Upper lobe of left lung (tissue), 6 donors: ENCODE data around the gene CLDN5. TPM values are rescaled to one million over a fixed set of nuclear protein-coding genes. Genes with fewer than 3 reads are reported as not detected.

Experiments used
- ATAC-seq, 2 donors: fragments of 200-7000 bp; cut with Tn5 transposase; one replicate each; pipeline ENCODE4 v1.9.1; 2022; ENCODE audit warnings: mild to moderate bottlenecking in 2 of 2, moderate library complexity in 2 of 2; ENCODE audit not compliant: low FRiP score in 2 of 2
- DNase-seq, 2 donors: peaks; one replicate each; pipeline ENCODE4 v3.0.0-alpha.2; 2019 to 2020
- H3K27ac ChIP-seq, 4 donors: fragments of 200-600 bp; sonication (generic); one replicate each; pipeline ENCODE4 v1.5.1; 2016 to 2019
- H3K27me3 ChIP-seq, 4 donors: fragments of 200-600 bp; sonication (generic); one replicate each; pipeline ENCODE4 v1.5.1; 2017 to 2019
- H3K36me3 ChIP-seq, 4 donors: fragments of 200-600 bp; sonication (generic); one replicate each; pipeline ENCODE4 v1.5.1; 2016 to 2019
- H3K4me1 ChIP-seq, 4 donors: fragments of 200-600 bp; sonication (generic); one replicate each; pipeline ENCODE4 v1.5.1; 2018 to 2019
- H3K4me3 ChIP-seq, 4 donors: fragments of 200-600 bp; sonication (generic); one replicate each; pipeline ENCODE4 v1.5.1; 2017 to 2019; ENCODE audit warnings: mild to moderate bottlenecking in 2 of 4, moderate library complexity in 1 of 4
- H3K9me3 ChIP-seq, 4 donors: fragments of 200-600 bp; sonication (generic); one replicate each; pipeline ENCODE4 v1.5.1; 2018 to 2019
- EP300 ChIP-seq, 4 donors: sonication (generic); formaldehyde crosslinking; IDR thresholded peaks; one replicate each; pipeline ENCODE4 v1.5.1; 2017; ENCODE audit warnings: antibody characterized with exemption in 4 of 4, control low read depth in 2 of 4
- POLR2A ChIP-seq, 4 donors: fragments of 450-650 bp; IDR thresholded peaks; one replicate each; pipeline ENCODE4 v1.5.1; 2016 to 2017; ENCODE audit warnings: antibody characterized with exemption in 4 of 4, mild to moderate bottlenecking in 2 of 4
- POLR2AphosphoS5 ChIP-seq, 2 donors: sonication (generic); formaldehyde crosslinking; IDR thresholded peaks; one replicate each; pipeline ENCODE4 v1.5.1; 2017; ENCODE audit warnings: antibody characterized with exemption in 2 of 2
- WGBS, 2 donors: methylation state at CpG; one replicate each; pipeline ENCODE4 v1.1.5; 2017 to 2018; 5-methylcytosine and 5-hydroxymethylcytosine counted together
- total RNA-seq, 6 donors: library from RNA; depleted of rRNA in 4 of 6; stranded (reverse); fragments of >200 nt in 4 of 6; gene quantifications; one replicate each; pipeline versions ENCODE4 v1.1.0 to v1.2.1, GENCODE V29; 2016 to 2021
- TF ChIP-seq, protein P1 (sequence below), 6 experiments: fragments of 450-650 bp in 4 of 6; fragments of 200-600 bp in 2 of 6; sonication (generic) in 2 of 6; IDR thresholded peaks; one replicate each; pipeline ENCODE4 v1.5.1; 2016 to 2019; ENCODE audit warnings: antibody characterized with exemption in 6 of 6
- donor health status: DM: no; HTN: no; CAD: no; lungs with moderate emphysema.
- donor health status: DM: no; HTN: yes; CAD: no; lungs with severe emphysema.

The CLDN5 gene
- total RNA-seq, 6 donors from 2014 or later = 70.2 to 726 (median 229) TPM

DNA sequence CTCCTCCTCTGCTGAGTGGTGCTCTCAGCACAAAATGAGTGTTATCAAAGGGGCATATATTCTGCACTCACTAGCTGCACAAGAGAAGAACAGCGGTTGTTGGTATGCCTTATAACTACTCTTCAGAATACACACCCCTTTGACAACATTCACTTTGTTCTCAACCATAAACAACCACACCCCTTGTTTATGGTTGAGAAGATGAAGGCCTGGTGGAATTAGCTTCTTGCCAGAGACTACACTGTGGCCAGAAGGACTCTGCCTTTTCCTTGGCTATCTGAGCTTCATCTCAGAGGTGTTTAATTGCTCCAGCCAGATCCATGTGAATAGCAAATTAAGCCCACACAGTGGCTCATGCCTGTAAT lies 45.0 kb upstream of the CLDN5 start:
- H3K4me3 ChIP-seq = no peak overlapping the region
- DNase-seq (no peak), ATAC-seq (no peak)
- H3K4me1 ChIP-seq = peaks cover 0 to 29% (median 13%) of the 10 kb centered on the region in 4 donors
- WGBS, 2 donors = 22 to 60% methylated on average over 1 of the region's 1 CpG
- no peaks in the 10 kb centered on the region for H3K9me3 ChIP-seq
- H3K36me3 ChIP-seq = no peaks in the 10 kb centered on the region
- H3K27me3 ChIP-seq = no peaks in the 10 kb centered on the region
- peak overlapping the region in 2 of 4 donors; percentile 15 to 78 for H3K27ac ChIP-seq
- no peak for TF ChIP-seq POLR2A (IDR thresholded peaks at IDR 0.05)
- TF ChIP-seq, protein P1, sequence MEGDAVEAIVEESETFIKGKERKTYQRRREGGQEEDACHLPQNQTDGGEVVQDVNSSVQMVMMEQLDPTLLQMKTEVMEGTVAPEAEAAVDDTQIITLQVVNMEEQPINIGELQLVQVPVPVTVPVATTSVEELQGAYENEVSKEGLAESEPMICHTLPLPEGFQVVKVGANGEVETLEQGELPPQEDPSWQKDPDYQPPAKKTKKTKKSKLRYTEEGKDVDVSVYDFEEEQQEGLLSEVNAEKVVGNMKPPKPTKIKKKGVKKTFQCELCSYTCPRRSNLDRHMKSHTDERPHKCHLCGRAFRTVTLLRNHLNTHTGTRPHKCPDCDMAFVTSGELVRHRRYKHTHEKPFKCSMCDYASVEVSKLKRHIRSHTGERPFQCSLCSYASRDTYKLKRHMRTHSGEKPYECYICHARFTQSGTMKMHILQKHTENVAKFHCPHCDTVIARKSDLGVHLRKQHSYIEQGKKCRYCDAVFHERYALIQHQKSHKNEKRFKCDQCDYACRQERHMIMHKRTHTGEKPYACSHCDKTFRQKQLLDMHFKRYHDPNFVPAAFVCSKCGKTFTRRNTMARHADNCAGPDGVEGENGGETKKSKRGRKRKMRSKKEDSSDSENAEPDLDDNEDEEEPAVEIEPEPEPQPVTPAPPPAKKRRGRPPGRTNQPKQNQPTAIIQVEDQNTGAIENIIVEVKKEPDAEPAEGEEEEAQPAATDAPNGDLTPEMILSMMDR (IDR thresholded peaks at IDR 0.05) = no peak
- peak in 1 of 2 donors; percentile 4 for TF ChIP-seq POLR2AphosphoS5 (IDR thresholded peaks at IDR 0.05)
- peak in 1 of 4 donors; percentile 14 for TF ChIP-seq EP300 (IDR thresholded peaks at IDR 0.05)

DNA sequence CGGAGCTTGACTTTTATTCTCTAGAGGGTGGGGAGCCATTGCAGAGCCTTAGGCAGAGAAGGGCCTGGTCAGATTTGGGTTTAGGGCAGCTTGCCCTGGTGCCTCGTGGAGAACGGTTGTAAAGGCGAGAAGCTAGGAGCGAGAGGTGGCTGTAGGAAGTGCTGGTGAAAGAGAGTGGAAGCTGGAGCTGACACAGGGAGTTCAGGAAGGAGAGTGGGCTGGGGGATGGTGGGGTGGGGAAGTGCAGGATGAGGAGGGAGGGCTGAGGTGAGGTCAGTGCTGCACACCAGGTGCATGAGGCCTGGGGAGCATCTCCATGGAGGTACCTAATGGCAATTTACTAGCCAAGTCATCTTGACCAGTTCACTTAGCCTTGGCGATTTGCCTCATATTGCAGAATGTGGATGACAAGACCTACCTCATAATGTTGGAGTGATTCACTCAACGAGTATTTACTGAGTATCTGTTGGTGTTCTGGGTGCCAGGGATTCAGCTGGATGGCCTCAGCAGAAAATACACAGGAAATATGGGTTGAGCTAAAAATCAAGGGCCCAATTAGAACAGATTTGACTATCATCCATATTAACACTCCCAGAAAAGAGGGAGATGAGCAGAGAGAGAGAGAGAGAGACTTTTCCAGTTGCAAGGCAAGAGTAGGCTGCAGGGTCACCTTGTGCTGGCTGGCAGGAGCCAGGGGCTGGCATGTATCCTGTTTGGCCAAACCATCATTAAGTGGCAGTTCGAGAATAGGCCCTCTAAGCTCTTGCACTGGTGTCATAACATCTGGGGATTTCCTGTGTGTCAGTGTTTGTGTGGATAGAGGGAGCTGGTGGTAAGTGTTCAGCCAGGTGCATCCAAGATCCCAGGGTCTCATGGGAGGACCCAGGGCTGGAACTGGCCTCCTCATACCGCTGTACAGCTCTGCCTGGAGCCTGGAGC lies 44.4 kb upstream of the CLDN5 start:
- no peak overlapping the region for H3K4me3 ChIP-seq
- 71 to 79% methylated on average over 8 to 9 of the region's 9 CpGs for WGBS, 2 donors
- no peaks in the 10 kb centered on the region for H3K9me3 ChIP-seq
- ATAC-seq (no peak), DNase-seq (no peak)
- H3K4me1 ChIP-seq = peaks cover 0 to 29% (median 13%) of the 10 kb centered on the region in 4 donors
- H3K36me3 ChIP-seq = no peaks in the 10 kb centered on the region
- H3K27ac ChIP-seq = peak overlapping the region; percentile 2 to 78 (median 29)
- TF ChIP-seq POLR2AphosphoS5 (IDR thresholded peaks at IDR 0.05) (no peak), POLR2A (IDR thresholded peaks at IDR 0.05) (no peak), EP300 (IDR thresholded peaks at IDR 0.05) (no peak)
- TF ChIP-seq, protein P1 (IDR thresholded peaks at IDR 0.05) = no peak
- H3K27me3 ChIP-seq = no peaks in the 10 kb centered on the region

DNA sequence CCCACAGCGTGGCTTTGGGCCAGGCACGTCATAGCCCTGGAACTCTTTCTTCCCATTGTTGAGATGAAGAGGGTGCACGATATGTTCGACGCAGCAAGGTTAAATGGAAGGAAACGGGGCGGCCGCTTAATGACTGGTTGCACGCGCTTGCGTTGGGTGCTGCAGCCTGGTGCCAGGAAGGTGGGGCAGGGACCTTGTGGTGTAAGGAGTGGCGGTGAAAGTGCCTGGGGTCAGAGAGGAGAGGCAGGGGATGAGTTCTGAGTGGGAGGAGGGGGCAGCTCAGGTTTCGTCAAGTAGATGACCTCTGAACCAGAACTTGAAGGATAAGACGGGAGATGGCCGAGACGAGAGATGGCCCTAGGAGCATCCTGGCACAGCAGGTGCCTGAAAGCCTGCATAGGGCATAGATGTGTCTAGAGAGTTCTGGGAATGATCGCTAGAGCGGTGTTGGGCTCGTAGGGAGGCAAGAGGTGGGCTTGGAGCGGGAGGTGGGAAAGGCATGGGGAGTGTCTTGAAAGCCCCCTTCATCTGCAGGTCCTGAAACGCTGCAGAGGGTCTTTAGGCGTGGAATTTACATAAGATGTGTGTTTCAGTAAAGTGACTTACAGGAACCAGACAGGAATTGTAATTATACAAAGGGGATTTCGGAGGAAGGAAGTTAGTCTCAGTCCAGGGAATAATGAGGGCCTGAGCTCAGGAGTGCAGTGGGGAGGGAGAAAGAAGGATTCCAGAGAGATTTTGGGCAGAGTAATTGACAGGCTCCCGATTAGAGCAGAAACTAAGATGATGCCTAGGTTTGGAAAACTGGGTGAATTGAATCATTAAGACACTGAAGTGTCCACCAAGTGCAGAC lies 43.2 kb upstream of the CLDN5 start:
- Histone ChIP-seq H3K4me1 (peaks cover 0 to 29% (median 13%) of the 10 kb centered on the region in 4 donors), H3K36me3 (no peaks in the 10 kb centered on the region), H3K27ac (peak overlapping the region; percentile 43 to 78 (median 53)), H3K27me3 (no peaks in the 10 kb centered on the region), H3K9me3 (no peaks in the 10 kb centered on the region), H3K4me3 (no peak overlapping the region)
- 70 to 84% methylated on average over 24 of the region's 24 CpGs for WGBS, 2 donors
- peak in 1 of 4 donors; percentile 60 for TF ChIP-seq EP300 (IDR thresholded peaks at IDR 0.05)
- TF ChIP-seq POLR2AphosphoS5 (IDR thresholded peaks at IDR 0.05) = peak; percentile 58 to 63
- TF ChIP-seq, protein P1 (IDR thresholded peaks at IDR 0.05) = no peak
- peak in 1 of 2 donors; percentile 37 for DNase-seq
- peak in 1 of 2 donors; percentile 21 for ATAC-seq

DNA sequence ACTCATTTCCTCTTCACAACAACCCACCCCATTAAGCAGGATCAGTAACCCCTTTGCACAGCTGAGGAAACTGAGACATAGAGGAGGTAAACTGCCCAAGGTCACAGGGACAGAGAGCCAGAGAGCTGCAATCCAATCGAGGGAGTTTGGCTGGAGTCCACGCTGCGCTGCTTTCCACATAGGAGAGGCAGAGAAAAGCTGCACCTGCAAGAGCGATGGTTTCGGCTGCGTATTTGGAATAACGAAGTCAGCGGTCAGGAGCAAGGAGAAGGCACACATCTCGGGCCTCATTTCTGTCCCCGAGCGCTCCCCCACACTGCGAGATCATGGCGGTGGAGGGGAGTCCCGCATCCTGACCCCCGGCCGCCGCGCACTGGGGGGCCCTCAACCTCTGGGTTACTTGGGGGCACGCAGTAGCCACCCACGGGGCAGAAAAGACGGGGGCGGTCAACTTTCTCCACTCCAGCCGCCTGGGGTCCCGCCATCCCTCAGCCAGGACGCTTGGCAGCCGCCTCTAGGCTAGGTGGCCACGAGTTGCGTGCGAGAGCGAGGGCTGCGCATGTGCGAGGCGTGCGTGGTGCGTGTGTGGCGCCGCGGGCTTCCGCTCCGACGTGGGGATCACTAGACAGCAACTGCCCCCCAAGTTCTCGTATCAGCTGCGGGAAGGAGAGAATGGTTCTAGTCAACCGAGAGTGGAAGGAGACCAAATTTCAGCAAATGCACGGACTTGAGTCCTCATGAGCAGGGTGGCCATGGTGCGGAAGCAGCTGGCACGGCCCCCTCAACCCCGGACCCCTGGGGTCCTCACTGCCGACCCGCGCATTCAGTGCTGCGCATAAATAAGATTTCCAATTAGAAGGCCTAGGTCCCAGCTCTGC lies 42.3 kb upstream of the CLDN5 start:
- Histone ChIP-seq H3K27me3 (no peaks in the 10 kb centered on the region), H3K4me1 (peaks cover 0 to 29% (median 8%) of the 10 kb centered on the region in 4 donors), H3K27ac (peak overlapping the region in 3 of 4 donors; percentile 43 to 78 (median 60)), H3K36me3 (no peaks in the 10 kb centered on the region), H3K9me3 (no peaks in the 10 kb centered on the region), H3K4me3 (no peak overlapping the region)
- peak in 1 of 2 donors; percentile 78 for DNase-seq
- 87 to 90% methylated on average over 22 to 52 of the region's 52 CpGs for WGBS, 2 donors
- ATAC-seq = no peak
- TF ChIP-seq EP300 (IDR thresholded peaks at IDR 0.05) = no peak
